MM.1S (cell line): ENCODE results near the gene LRRC61.

ENCODE experiments used
- CTCF ChIP-seq: fragments of 300-600 bp; sonication (generic); IDR thresholded peaks from 2 replicates; pipeline ENCODE4 v1.5.1; 2016; ENCODE audit warnings: antibody characterized with exemption, low read length, mixed read lengths
- EZH2 ChIP-seq: fragments of 300-600 bp; sonication (generic); optimal IDR thresholded peaks from 2 replicates; pipeline ENCODE3; 2017; ENCODE audit warnings: low read depth, mild to moderate bottlenecking, antibody characterized with exemption, low read length, mixed read lengths

- TF ChIP-seq CTCF = no peak
- TF ChIP-seq EZH2 = no peak
Measured at GRCh38 chr7:150342121-150342408, 18.9 kb downstream of the LRRC61 start.
